HPDE6-E6E7 (cell line): ENCODE data around the gene ZNF385B.

Source experiments
- DNase-seq: peaks from one replicate; pipeline ENCODE4 v3.0.0; 2011; ENCODE audit warnings: missing footprints; ENCODE audit errors: extremely low spot score

ZNF385B gene

GRCh38 chr2:179745635-179746256 is 115.7 kb downstream of the ZNF385B start:
- no peak for DNase-seq

- no peak for DNase-seq
Measured at GRCh38 chr2:179744401-179744800, 117.0 kb downstream of the ZNF385B start.

- DNase-seq = no peak
Measured at GRCh38 chr2:179741317-179741716, 120.1 kb downstream of the ZNF385B start.

- DNase-seq = no peak
Measured at GRCh38 chr2:179729966-179730365, 131.4 kb downstream of the ZNF385B start.

- DNase-seq = no peak
Measured at GRCh38 chr2:179726461-179727180, 134.8 kb downstream of the ZNF385B start.

GRCh38 chr2:179724403-179724802 is 137.0 kb downstream of the ZNF385B start:
- no peak for DNase-seq

- no peak for DNase-seq
Measured at GRCh38 chr2:179720173-179720772, 141.1 kb downstream of the ZNF385B start.

GRCh38 chr2:179715871-179716270 is 145.5 kb downstream of the ZNF385B start:
- no peak for DNase-seq

GRCh38 chr2:179715196-179715595 is 146.2 kb downstream of the ZNF385B start:
- DNase-seq = no peak

- no peak for DNase-seq
Measured at GRCh38 chr2:179712825-179713224, 148.6 kb downstream of the ZNF385B start.

- DNase-seq = no peak
Measured at GRCh38 chr2:179711375-179711774, 150.0 kb downstream of the ZNF385B start.

- no peak for DNase-seq
Measured at GRCh38 chr2:179703702-179704101, 157.7 kb downstream of the ZNF385B start.

GRCh38 chr2:179702912-179703311 is 158.5 kb downstream of the ZNF385B start:
- DNase-seq = no peak

- DNase-seq = no peak
Measured at GRCh38 chr2:179701524-179702110, 159.8 kb downstream of the ZNF385B start.

- DNase-seq = no peak
Measured at GRCh38 chr2:179695486-179695885, 165.9 kb downstream of the ZNF385B start.

- DNase-seq = no peak
Measured at GRCh38 chr2:179694963-179695362, 166.4 kb downstream of the ZNF385B start.

- DNase-seq = no peak
Measured at GRCh38 chr2:179692610-179693009, 168.8 kb downstream of the ZNF385B start.

GRCh38 chr2:179692043-179692442 is 169.4 kb downstream of the ZNF385B start:
- no peak for DNase-seq

GRCh38 chr2:179691235-179691634 is 170.2 kb downstream of the ZNF385B start:
- DNase-seq = no peak

GRCh38 chr2:179686718-179687342 is 174.6 kb downstream of the ZNF385B start:
- DNase-seq = no peak

- no peak for DNase-seq
Measured at GRCh38 chr2:179686069-179686468, 175.3 kb downstream of the ZNF385B start.

GRCh38 chr2:179685146-179685545 is 176.3 kb downstream of the ZNF385B start:
- DNase-seq = no peak
